HFFc6 (cell line): ENCODE data around the gene CALHM3. TPM values are rescaled to one million over a fixed set of nuclear protein-coding genes. Genes with fewer than 3 reads are reported as not detected.

ENCODE experiments used
- DNase-seq: peaks from one replicate; pipeline ENCODE4 v3.0.0-alpha.2; 2018
- H3K27ac Mint-ChIP-seq: 2 replicates; pipeline ENCODE4 v1.8.0; 2020; ENCODE audit warnings: mild to moderate bottlenecking, mixed read lengths
- H3K27me3 Mint-ChIP-seq: 2 replicates; pipeline ENCODE4 v1.8.0; 2021; ENCODE audit warnings: mild to moderate bottlenecking, moderate library complexity, mixed read lengths; ENCODE audit not compliant: insufficient read depth
- H3K36me3 Mint-ChIP-seq: 2 replicates; pipeline ENCODE4 v1.8.0; 2021; ENCODE audit warnings: low read depth, mixed read lengths
- H3K4me1 Mint-ChIP-seq: 2 replicates; pipeline ENCODE4 v1.8.0; 2020; ENCODE audit warnings: low read depth, mixed read lengths
- H3K4me3 Mint-ChIP-seq: 2 replicates; pipeline ENCODE4 v1.8.0; 2020; ENCODE audit warnings: mild to moderate bottlenecking, moderate library complexity, mixed read lengths
- H3K9me3 Mint-ChIP-seq: 2 replicates; pipeline ENCODE4 v1.8.0; 2020; ENCODE audit warnings: mild to moderate bottlenecking, mixed read lengths
- total RNA-seq, 6 experiments: library from RNA; stranded (reverse); fragmentation: NEBNext Ultra II Directional; extraction: Animal tissue kit (Norgen Biotek cat#: 25700); gene quantifications; 2 replicates in 1 of 6; 3 replicates in 5 of 6; pipeline ENCODE4 v1.2.3, GENCODE V29; 2021
- TF ChIP-seq, protein P1 (sequence below): fragments of 200-600 bp; sonication (generic); IDR thresholded peaks from 2 replicates; pipeline ENCODE4 v1.5.0; 2021; ENCODE audit warnings: antibody characterized with exemption, mild to moderate bottlenecking

CALHM3 gene
- total RNA-seq, 6 experiments from 2014 or later: 0.09 TPM; not detected in 5

DNA sequence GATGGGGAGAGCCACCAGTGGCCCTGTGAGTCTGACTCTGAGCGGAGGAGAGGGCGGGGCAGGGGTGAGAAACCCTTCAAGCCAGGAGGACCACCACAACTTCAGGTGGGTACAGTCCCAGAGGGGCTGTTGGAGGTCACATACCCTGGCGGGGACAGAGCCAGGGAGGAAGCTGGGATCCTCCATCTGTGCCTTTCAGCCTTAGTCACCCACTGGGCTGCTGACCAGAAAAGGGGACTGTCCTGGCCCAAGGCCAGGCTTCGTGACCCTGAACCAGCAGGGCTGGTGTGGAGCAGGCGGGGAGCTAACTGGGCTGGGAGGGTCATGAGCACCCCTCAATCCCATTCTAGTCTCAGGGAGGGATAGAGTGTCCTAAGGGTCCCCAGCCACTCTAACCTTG is 1.5 kb upstream of the CALHM3 start:
- TF ChIP-seq, protein P1, sequence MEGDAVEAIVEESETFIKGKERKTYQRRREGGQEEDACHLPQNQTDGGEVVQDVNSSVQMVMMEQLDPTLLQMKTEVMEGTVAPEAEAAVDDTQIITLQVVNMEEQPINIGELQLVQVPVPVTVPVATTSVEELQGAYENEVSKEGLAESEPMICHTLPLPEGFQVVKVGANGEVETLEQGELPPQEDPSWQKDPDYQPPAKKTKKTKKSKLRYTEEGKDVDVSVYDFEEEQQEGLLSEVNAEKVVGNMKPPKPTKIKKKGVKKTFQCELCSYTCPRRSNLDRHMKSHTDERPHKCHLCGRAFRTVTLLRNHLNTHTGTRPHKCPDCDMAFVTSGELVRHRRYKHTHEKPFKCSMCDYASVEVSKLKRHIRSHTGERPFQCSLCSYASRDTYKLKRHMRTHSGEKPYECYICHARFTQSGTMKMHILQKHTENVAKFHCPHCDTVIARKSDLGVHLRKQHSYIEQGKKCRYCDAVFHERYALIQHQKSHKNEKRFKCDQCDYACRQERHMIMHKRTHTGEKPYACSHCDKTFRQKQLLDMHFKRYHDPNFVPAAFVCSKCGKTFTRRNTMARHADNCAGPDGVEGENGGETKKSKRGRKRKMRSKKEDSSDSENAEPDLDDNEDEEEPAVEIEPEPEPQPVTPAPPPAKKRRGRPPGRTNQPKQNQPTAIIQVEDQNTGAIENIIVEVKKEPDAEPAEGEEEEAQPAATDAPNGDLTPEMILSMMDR: no peak
- H3K27ac Mint-ChIP-seq: peak overlapping the region; percentile 73; the same call in 1 of the 2 replicates
- peak overlapping the region; percentile 34; the same call in 1 of the 2 replicates for H3K4me3 Mint-ChIP-seq
- H3K27me3 Mint-ChIP-seq: peaks cover 3% of the 10 kb centered on the region
- H3K36me3 Mint-ChIP-seq: no peaks in the 10 kb centered on the region
- H3K4me1 Mint-ChIP-seq: peaks cover 36% of the 10 kb centered on the region
- peak; percentile 44 for DNase-seq
- no peaks in the 10 kb centered on the region for H3K9me3 Mint-ChIP-seq

DNA sequence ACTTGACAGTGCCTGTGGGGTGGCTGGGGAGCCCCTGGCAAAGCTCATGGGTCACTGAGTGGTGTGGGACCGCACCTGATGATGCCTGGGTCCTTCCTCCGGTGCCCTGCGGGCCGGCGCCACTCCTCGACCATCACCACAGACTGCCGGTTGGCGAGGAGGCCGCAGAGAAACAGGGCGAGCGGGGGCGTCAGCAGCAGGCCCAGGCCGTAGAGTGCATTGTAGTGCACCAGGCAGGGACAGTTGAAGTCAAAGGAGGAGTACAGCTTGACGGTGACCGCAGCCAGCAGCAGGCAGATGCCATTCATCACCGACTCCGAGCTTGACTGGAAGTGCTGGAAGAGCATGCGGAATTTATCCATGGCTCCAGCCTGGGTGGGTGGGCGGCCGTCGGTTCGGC is 369 bp downstream of the CALHM3 start:
- no peak for DNase-seq
- H3K27me3 Mint-ChIP-seq: peaks cover 5% of the 10 kb centered on the region
- no peak overlapping the region for H3K4me3 Mint-ChIP-seq
- no peaks in the 10 kb centered on the region for H3K36me3 Mint-ChIP-seq
- H3K9me3 Mint-ChIP-seq: no peaks in the 10 kb centered on the region
- TF ChIP-seq, protein P1: no peak
- peaks cover 34% of the 10 kb centered on the region for H3K4me1 Mint-ChIP-seq
- H3K27ac Mint-ChIP-seq: no peak overlapping the region

DNA sequence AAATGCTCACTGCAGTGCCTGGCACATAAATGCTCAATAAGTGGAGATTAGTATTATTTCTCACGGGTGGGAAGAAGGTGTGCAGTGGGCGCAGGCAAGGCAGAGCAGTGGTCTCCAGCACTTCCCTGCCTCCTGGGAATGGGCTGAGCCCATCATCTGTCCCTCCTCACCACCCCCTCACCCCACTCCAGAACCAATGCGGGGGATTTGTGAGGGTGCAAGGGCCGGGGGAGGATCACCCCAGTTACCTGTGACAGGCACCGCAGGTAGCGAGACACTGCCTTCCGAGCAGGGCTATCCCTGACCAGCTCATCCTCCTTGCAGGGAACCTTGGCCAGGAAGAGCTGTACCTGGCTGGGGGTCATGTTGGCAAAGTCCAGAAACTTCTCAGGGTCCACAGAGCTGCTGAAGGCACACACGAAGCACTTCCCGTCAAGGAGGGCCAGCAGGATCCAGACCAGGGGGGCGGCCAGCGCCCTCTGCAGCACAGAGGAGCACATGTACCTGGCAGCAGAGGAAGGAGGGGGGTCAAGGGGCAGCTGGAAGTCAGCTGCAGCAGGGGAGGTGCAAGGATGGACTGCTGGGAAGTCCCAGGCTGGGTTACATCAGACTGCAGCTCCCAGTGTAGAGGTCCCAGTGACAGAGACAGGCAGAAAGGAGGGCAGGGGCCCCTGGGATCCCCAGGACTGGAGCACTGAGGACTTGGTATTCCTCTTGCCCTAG is 2.8 kb downstream of the CALHM3 start:
- H3K36me3 Mint-ChIP-seq: no peaks in the 10 kb centered on the region
- no peaks in the 10 kb centered on the region for H3K9me3 Mint-ChIP-seq
- H3K4me3 Mint-ChIP-seq: no peak overlapping the region
- peaks cover 5% of the 10 kb centered on the region for H3K27me3 Mint-ChIP-seq
- H3K4me1 Mint-ChIP-seq: peaks cover 29% of the 10 kb centered on the region
- DNase-seq: no peak
- TF ChIP-seq, protein P1: peak; percentile 34; the same call in 1 of the 2 replicates
- H3K27ac Mint-ChIP-seq: no peak overlapping the region

DNA sequence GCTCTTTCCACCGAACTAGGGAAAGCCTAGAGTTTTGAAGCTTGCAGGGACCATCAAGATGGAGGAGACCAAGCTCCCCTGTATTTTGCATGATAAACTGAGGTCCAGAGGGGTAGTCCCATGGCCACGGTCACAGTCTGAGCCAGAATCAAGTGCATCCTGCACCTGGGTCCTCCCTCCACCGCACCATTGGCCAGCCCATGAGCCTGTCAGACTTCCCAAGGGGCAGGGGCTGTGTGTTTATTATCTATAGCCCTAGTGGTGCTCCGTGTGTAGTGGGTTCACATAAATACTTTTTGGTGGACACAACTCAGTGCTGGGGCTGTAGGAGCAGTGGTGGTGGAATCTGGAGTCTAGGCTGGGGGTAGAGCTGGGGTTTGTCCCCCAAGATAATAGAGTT is 3.6 kb downstream of the CALHM3 start:
- no peak overlapping the region for H3K4me3 Mint-ChIP-seq
- TF ChIP-seq, protein P1: no peak
- no peak overlapping the region for H3K27ac Mint-ChIP-seq
- H3K4me1 Mint-ChIP-seq: peaks cover 22% of the 10 kb centered on the region
- peaks cover 5% of the 10 kb centered on the region for H3K27me3 Mint-ChIP-seq
- no peak for DNase-seq
- H3K9me3 Mint-ChIP-seq: no peaks in the 10 kb centered on the region
- no peaks in the 10 kb centered on the region for H3K36me3 Mint-ChIP-seq

DNA sequence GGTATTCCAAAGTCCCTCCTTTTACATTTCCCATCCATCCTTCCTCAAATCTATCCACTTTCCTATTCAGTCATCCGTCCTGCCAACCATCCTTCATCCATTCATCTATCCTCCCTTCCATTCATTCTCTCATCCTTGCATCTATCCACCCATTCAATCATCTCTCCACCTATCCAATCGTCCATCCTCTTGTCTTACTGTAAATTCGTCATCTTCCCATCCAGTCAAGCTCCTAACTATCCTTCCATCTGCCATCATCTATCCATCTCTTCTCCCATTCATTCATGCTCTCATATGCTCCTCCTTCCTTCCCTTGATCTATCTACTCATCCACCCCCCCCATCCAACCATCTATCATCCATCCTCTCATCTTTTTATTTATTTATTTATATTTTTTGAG is 5.0 kb downstream of the CALHM3 start:
- Mint-ChIP-seq H3K9me3 (no peaks in the 10 kb centered on the region), H3K27ac (no peak overlapping the region), H3K36me3 (no peaks in the 10 kb centered on the region)

More for the DNA sequence above, 5.0 kb downstream of the CALHM3 start:
- Mint-ChIP-seq H3K27me3 (peaks cover 7% of the 10 kb centered on the region), H3K4me3 (no peak overlapping the region), H3K4me1 (peaks cover 9% of the 10 kb centered on the region)
- TF ChIP-seq, protein P1: no peak
- DNase-seq: no peak
